ENCODE measurements around the gene CDK8. TPM values are rescaled to one million over a fixed set of nuclear protein-coding genes. Genes with fewer than 3 reads are reported as not detected.

Gene CDK8
- total RNA-seq, 2 donors from 2014 or later, result 9.1 to 11.3 TPM

GRCh38 chr13:26382366-26382765 is 128.4 kb downstream of the CDK8 start:
- Mint-ChIP-seq H3K36me3 (ENCODE audit: low read depth) (peaks cover 8% of the 10 kb centered on the region), H3K4me1 (peaks cover 11% of the 10 kb centered on the region), H3K4me3 (no peak overlapping the region), H3K27me3 (no peaks in the 10 kb centered on the region), H3K27ac (no peak overlapping the region)
- H3K9me3 ChIP-seq (ENCODE audit: control insufficient read depth, low read length, poor library complexity, severe bottlenecking), result no peaks in the 10 kb centered on the region
- DNase-seq (no peak), ATAC-seq (no peak)

- peaks cover 14% of the 10 kb centered on the region for H3K4me1 Mint-ChIP-seq
- no peak overlapping the region for H3K4me3 Mint-ChIP-seq
- H3K36me3 Mint-ChIP-seq (ENCODE audit: low read depth), result peaks cover 11% of the 10 kb centered on the region
- no peak overlapping the region for H3K27ac Mint-ChIP-seq
- DNase-seq (no peak), ATAC-seq (no peak)
- no peaks in the 10 kb centered on the region for H3K27me3 Mint-ChIP-seq
- no peaks in the 10 kb centered on the region for H3K9me3 ChIP-seq (ENCODE audit: control insufficient read depth, low read length, poor library complexity, severe bottlenecking)
Observed at GRCh38 chr13:26382835-26383234, 128.9 kb downstream of the CDK8 start.

- no peaks in the 10 kb centered on the region for H3K9me3 ChIP-seq (ENCODE audit: control insufficient read depth, low read length, poor library complexity, severe bottlenecking)
- Mint-ChIP-seq H3K4me3 (no peak overlapping the region), H3K27ac (no peak overlapping the region), H3K27me3 (no peaks in the 10 kb centered on the region), H3K4me1 (peaks cover 10% of the 10 kb centered on the region), H3K36me3 (ENCODE audit: low read depth) (peaks cover 12% of the 10 kb centered on the region)
- DNase-seq, result no peak
- no peak for ATAC-seq
Observed at GRCh38 chr13:26384587-26384986, 130.7 kb downstream of the CDK8 start.

- DNase-seq (no peak), ATAC-seq (no peak)
- Mint-ChIP-seq H3K36me3 (ENCODE audit: low read depth) (peaks cover 16% of the 10 kb centered on the region), H3K27me3 (no peaks in the 10 kb centered on the region), H3K27ac (no peak overlapping the region), H3K4me3 (no peak overlapping the region), H3K4me1 (peaks cover 8% of the 10 kb centered on the region)
- H3K9me3 ChIP-seq (ENCODE audit: control insufficient read depth, low read length, poor library complexity, severe bottlenecking), result no peaks in the 10 kb centered on the region
Observed at GRCh38 chr13:26386026-26386425, 132.1 kb downstream of the CDK8 start.

- peaks cover 14% of the 10 kb centered on the region for H3K4me1 Mint-ChIP-seq
- H3K27me3 Mint-ChIP-seq, result no peaks in the 10 kb centered on the region
- peaks cover 21% of the 10 kb centered on the region for H3K36me3 Mint-ChIP-seq (ENCODE audit: low read depth)
- no peaks in the 10 kb centered on the region for H3K9me3 ChIP-seq (ENCODE audit: control insufficient read depth, low read length, poor library complexity, severe bottlenecking)
- ATAC-seq (no peak), DNase-seq (no peak)
- H3K4me3 Mint-ChIP-seq, result no peak overlapping the region
- no peak overlapping the region for H3K27ac Mint-ChIP-seq
Observed at GRCh38 chr13:26390203-26390602, 136.3 kb downstream of the CDK8 start.

GRCh38 chr13:26400545-26400944 is 146.6 kb downstream of the CDK8 start:
- Mint-ChIP-seq H3K27me3 (no peaks in the 10 kb centered on the region), H3K4me3 (no peak overlapping the region), H3K36me3 (ENCODE audit: low read depth) (peaks cover 5% of the 10 kb centered on the region), H3K4me1 (peaks cover 2% of the 10 kb centered on the region), H3K27ac (no peak overlapping the region)
- H3K9me3 ChIP-seq (ENCODE audit: control insufficient read depth, low read length, poor library complexity, severe bottlenecking), result no peaks in the 10 kb centered on the region
- DNase-seq (no peak), ATAC-seq (no peak)

- ATAC-seq, result no peak
Observed at GRCh38 chr13:26401069-26401468, 147.1 kb downstream of the CDK8 start.

GRCh38 chr13:26401578-26402021 is 147.7 kb downstream of the CDK8 start:
- Mint-ChIP-seq H3K4me1 (peaks cover 5% of the 10 kb centered on the region), H3K27me3 (no peaks in the 10 kb centered on the region), H3K36me3 (ENCODE audit: low read depth) (peaks cover 9% of the 10 kb centered on the region), H3K4me3 (no peak overlapping the region), H3K27ac (no peak overlapping the region)
- DNase-seq, result no peak
- no peaks in the 10 kb centered on the region for H3K9me3 ChIP-seq (ENCODE audit: control insufficient read depth, low read length, poor library complexity, severe bottlenecking)
- no peak for ATAC-seq

More at GRCh38 chr13:26401069-26401468, 147.1 kb downstream of the CDK8 start:
- no peaks in the 10 kb centered on the region for H3K9me3 ChIP-seq (ENCODE audit: control insufficient read depth, low read length, poor library complexity, severe bottlenecking)
- Mint-ChIP-seq H3K36me3 (ENCODE audit: low read depth) (peaks cover 9% of the 10 kb centered on the region), H3K27me3 (no peaks in the 10 kb centered on the region), H3K27ac (no peak overlapping the region), H3K4me1 (peaks cover 4% of the 10 kb centered on the region), H3K4me3 (no peak overlapping the region)
- DNase-seq, result no peak

GRCh38 chr13:26406791-26407190 is 152.9 kb downstream of the CDK8 start:
- no peak overlapping the region for H3K27ac Mint-ChIP-seq
- no peaks in the 10 kb centered on the region for H3K27me3 Mint-ChIP-seq
- ATAC-seq (no peak), DNase-seq (no peak)
- H3K36me3 Mint-ChIP-seq (ENCODE audit: low read depth), result peaks cover 9% of the 10 kb centered on the region
- peaks cover 3% of the 10 kb centered on the region for H3K4me1 Mint-ChIP-seq
- H3K9me3 ChIP-seq (ENCODE audit: control insufficient read depth, low read length, poor library complexity, severe bottlenecking), result no peaks in the 10 kb centered on the region
- no peak overlapping the region for H3K4me3 Mint-ChIP-seq

GRCh38 chr13:26411206-26411605 is 157.3 kb downstream of the CDK8 start:
- H3K27ac Mint-ChIP-seq, result no peak overlapping the region
- no peak overlapping the region for H3K4me3 Mint-ChIP-seq
- no peaks in the 10 kb centered on the region for H3K27me3 Mint-ChIP-seq
- ATAC-seq, result no peak
- H3K4me1 Mint-ChIP-seq, result no peaks in the 10 kb centered on the region
- no peak for DNase-seq
- no peaks in the 10 kb centered on the region for H3K9me3 ChIP-seq (ENCODE audit: control insufficient read depth, low read length, poor library complexity, severe bottlenecking)
- peaks cover 2% of the 10 kb centered on the region for H3K36me3 Mint-ChIP-seq (ENCODE audit: low read depth)

GRCh38 chr13:26412263-26412662 is 158.3 kb downstream of the CDK8 start:
- DNase-seq (no peak), ATAC-seq (no peak)
- Mint-ChIP-seq H3K4me3 (no peak overlapping the region), H3K27ac (no peak overlapping the region), H3K36me3 (ENCODE audit: low read depth) (no peaks in the 10 kb centered on the region), H3K27me3 (no peaks in the 10 kb centered on the region), H3K4me1 (no peaks in the 10 kb centered on the region)
- H3K9me3 ChIP-seq (ENCODE audit: control insufficient read depth, low read length, poor library complexity, severe bottlenecking), result no peaks in the 10 kb centered on the region

GRCh38 chr13:26412936-26413716 is 159.2 kb downstream of the CDK8 start:
- H3K4me3 Mint-ChIP-seq, result no peak overlapping the region
- no peak for DNase-seq
- no peaks in the 10 kb centered on the region for H3K4me1 Mint-ChIP-seq
- no peaks in the 10 kb centered on the region for H3K9me3 ChIP-seq (ENCODE audit: control insufficient read depth, low read length, poor library complexity, severe bottlenecking)
- ATAC-seq, result no peak
- H3K27ac Mint-ChIP-seq, result no peak overlapping the region
- H3K36me3 Mint-ChIP-seq (ENCODE audit: low read depth), result no peaks in the 10 kb centered on the region
- H3K27me3 Mint-ChIP-seq, result no peaks in the 10 kb centered on the region

GRCh38 chr13:26420282-26420960 is 166.5 kb downstream of the CDK8 start:
- H3K9me3 ChIP-seq (ENCODE audit: control insufficient read depth, low read length, poor library complexity, severe bottlenecking), result no peaks in the 10 kb centered on the region
- Mint-ChIP-seq H3K27ac (no peak overlapping the region), H3K4me1 (no peaks in the 10 kb centered on the region), H3K27me3 (peaks cover 17% of the 10 kb centered on the region), H3K36me3 (ENCODE audit: low read depth) (no peaks in the 10 kb centered on the region), H3K4me3 (no peak overlapping the region)
- DNase-seq, result no peak
- ATAC-seq, result no peak

GRCh38 chr13:26422036-26422435 is 168.1 kb downstream of the CDK8 start:
- Mint-ChIP-seq H3K36me3 (ENCODE audit: low read depth) (no peaks in the 10 kb centered on the region), H3K27ac (no peak overlapping the region), H3K4me1 (no peaks in the 10 kb centered on the region), H3K27me3 (peaks cover 26% of the 10 kb centered on the region), H3K4me3 (no peak overlapping the region)
- no peak for DNase-seq
- no peak for ATAC-seq
- no peaks in the 10 kb centered on the region for H3K9me3 ChIP-seq (ENCODE audit: control insufficient read depth, low read length, poor library complexity, severe bottlenecking)
